ENCODE measurements around the gene HTT.

DNA sequence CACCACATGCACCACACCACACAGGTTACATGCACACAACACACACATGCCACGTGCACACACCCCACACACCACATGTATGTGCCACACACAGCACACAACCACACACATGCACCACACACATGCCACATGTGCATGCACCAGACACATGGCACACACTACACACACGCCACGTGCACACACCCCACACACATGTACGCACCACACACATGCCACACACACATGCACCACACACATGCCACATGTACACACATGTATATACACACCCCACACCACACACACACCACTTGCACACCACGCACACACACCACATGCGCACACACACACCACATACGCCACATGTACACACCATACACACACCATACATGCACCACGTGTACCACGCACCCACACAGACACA is 154.8 kb downstream of the HTT start:
- TF ChIP-seq CTCF (CRISPR knock-in tag; IDR thresholded peaks at IDR 0.05) = no peak
- TF ChIP-seq CHD2 (IDR thresholded peaks at IDR 0.05; ENCODE audit: low read depth, low read length) = no peak
- no peak for TF ChIP-seq SMARCE1 (IDR thresholded peaks at IDR 0.05; ENCODE audit: borderline replicate concordance)
- TF ChIP-seq, protein P1, sequence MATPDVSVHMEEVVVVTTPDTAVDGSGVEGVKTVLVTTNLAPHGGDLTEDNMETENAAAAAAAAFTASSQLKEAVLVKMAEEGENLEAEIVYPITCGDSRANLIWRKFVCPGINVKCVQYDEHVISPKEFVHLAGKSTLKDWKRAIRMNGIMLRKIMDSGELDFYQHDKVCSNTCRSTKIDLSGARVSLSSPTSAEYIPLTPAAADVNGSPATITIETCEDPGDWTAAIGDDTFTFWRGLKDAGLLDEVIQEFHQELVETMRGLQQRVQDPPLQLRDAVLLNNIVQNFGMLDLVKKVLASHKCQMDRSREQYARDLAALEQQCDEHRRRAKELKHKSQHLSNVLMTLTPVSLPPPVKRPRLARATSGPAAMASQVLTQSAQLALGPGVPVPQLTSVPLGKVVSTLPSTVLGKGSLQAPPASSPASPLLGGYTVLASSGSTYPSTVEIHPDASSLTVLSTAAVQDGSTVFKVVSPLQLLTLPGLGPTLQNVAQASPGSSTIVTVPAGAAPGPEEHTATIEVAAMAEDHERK (CRISPR knock-in tag; IDR thresholded peaks at IDR 0.05; ENCODE audit: low read depth) = no peak
- no peak for TF ChIP-seq PRMT3 (CRISPR knock-in tag; IDR thresholded peaks at IDR 0.05; ENCODE audit: borderline replicate concordance, low read depth)
- TF ChIP-seq POLR2A (IDR thresholded peaks at IDR 0.05; ENCODE audit: insufficient read depth in 1 of 2, low read depth in 2 of 2, low read length in 2 of 2) = no peak
- no peak for TF ChIP-seq MAFK (conservative IDR thresholded peaks at IDR 0.05 in 1 of 2, IDR thresholded peaks at IDR 0.05 in 1 of 2; ENCODE audit: low read length in 2 of 2)
- no peak for TF ChIP-seq ZZZ3 (CRISPR knock-in tag; IDR thresholded peaks at IDR 0.05; ENCODE audit: borderline replicate concordance)
- no peak for TF ChIP-seq BHLHE40 (IDR thresholded peaks at IDR 0.05; ENCODE audit: low read length)
- no peak for TF ChIP-seq SMAD3 (CRISPR knock-in tag; IDR thresholded peaks at IDR 0.05)
- TF ChIP-seq PPARG (CRISPR knock-in tag; conservative IDR thresholded peaks at IDR 0.05) = no peak
- TF ChIP-seq ZFP36 (IDR thresholded peaks at IDR 0.05; ENCODE audit: borderline replicate concordance, low read depth, low read length, partially characterized antibody) = no peak

Measured in HepG2 (cell line).